Testis (tissue), 3 donors: ENCODE results near the gene TECRL. TPM values are rescaled to one million over a fixed set of nuclear protein-coding genes. Genes with fewer than 3 reads are reported as not detected.

ENCODE experiments used
- DNase-seq: peaks from one replicate; pipeline ENCODE4 v3.0.0-alpha.2; 2019
- H3K27ac ChIP-seq, 2 donors: fragments of 200-600 bp; sonication (generic); one replicate each; pipeline ENCODE4 v1.5.1; 2019
- H3K27me3 ChIP-seq: fragments of 200-600 bp; sonication (generic); one replicate; pipeline ENCODE4 v1.5.1; 2019
- H3K36me3 ChIP-seq: fragments of 200-600 bp; sonication (generic); one replicate; pipeline ENCODE4 v1.5.1; 2017; ENCODE audit warnings: low read depth; ENCODE audit errors: missing control alignments
- H3K4me1 ChIP-seq: fragments of 200-600 bp; sonication (generic); one replicate; pipeline ENCODE4 v1.5.1; 2019
- H3K4me3 ChIP-seq, 2 donors: fragments of 200-600 bp; sonication (generic); one replicate each; pipeline ENCODE4 v1.5.1; 2017 to 2019
- H3K9me3 ChIP-seq: fragments of 200-600 bp; sonication (generic); one replicate; pipeline ENCODE4 v1.5.1; 2017
- CTCF ChIP-seq, 3 experiments: fragments of 450-650 bp in 2 of 3; fragments of 200-600 bp in 1 of 3; sonication (generic) in 1 of 3; IDR thresholded peaks; one replicate each; pipeline ENCODE4 v1.5.1; 2016 to 2019; ENCODE audit warnings: antibody characterized with exemption in 3 of 3, mild to moderate bottlenecking in 2 of 3, moderate library complexity in 1 of 3
- POLR2A ChIP-seq: fragments of 450-650 bp; IDR thresholded peaks from one replicate; pipeline ENCODE4 v1.6.1; 2017; ENCODE audit warnings: antibody characterized with exemption, mild to moderate bottlenecking, moderate library complexity
- WGBS, 2 donors: methylation state at CpG; one replicate each; pipeline ENCODE4 v1.1.5; 2018; 5-methylcytosine and 5-hydroxymethylcytosine counted together
- intact Hi-C: fragments of 100-400 bp; cut with DNase I; formaldehyde crosslinking; loops from one replicate; pipeline ENCODE4 v1.15.1; 2023; ENCODE audit warnings: low total_unique reads
- polyA plus RNA-seq: library from polyadenylated mRNA; stranded (reverse); fragments of 350-450 nt; fragmentation: Illumina TruSeq; extraction: RNeasy Lipid Tissue Mini Kit (QIAGEN cat#74804); gene quantifications from one replicate; pipeline ENCODE4 v1.2.3, GENCODE V29; 2014; ENCODE audit warnings: low read depth, low replicate concordance; ENCODE audit not compliant: insufficient read depth
- small RNA-seq, 2 donors: library from RNA; depleted of rRNA; stranded (forward); fragments of <200 nt; gene quantifications; one replicate each; pipeline ENCODE3, GENCODE V24; 2016
- total RNA-seq, 2 donors: library from RNA; depleted of rRNA; stranded (reverse); fragments of >200 nt; gene quantifications; one replicate each; pipeline ENCODE4 v1.2.3, GENCODE V29; 2016

TECRL gene
- total and polyA plus RNA-seq, 3 donors from 2014 or later, result 0.37 to 0.62 TPM; not detected in 1

DNA sequence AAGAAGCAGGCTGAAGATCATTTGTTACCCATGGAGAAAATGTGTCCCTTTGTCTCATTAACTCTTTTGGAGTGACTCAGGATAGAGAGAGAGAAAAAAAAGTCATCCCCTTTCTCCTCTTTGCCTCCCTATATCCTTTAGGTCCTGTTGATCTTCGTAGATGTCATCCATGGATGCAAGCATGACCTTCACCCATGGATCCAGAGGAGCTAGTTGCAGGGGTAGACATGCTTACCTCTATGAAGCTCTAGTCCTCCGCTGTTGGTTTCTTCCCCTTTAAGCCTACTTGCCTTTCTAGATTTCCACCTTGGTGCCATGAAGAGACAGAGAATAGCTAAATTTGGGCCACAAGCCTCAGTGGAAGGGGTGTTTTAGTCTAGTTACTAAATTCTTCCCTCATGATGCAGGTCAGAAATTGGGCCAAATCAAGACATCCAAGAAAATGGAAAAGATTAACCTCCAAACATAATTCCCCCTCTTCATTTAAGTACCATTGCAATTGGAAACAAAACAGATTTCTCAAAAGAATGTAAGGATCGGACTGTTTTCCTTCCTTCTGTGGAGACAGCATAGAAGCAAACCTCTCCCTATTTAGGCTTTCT is 178.4 kb downstream of the TECRL start:
- no peak overlapping the region for H3K27ac ChIP-seq
- H3K27me3 ChIP-seq, result no peaks in the 10 kb centered on the region
- TF ChIP-seq POLR2A (no peak), CTCF (IDR thresholded peaks at IDR 0.05) (no peak)
- peak; percentile 15 for DNase-seq
- no peak overlapping the region for H3K4me3 ChIP-seq
- WGBS, 2 donors, result 69 to 71% methylated on average over 3 of the region's 3 CpGs
- no peaks in the 10 kb centered on the region for H3K4me1 ChIP-seq
- no peaks in the 10 kb centered on the region for H3K9me3 ChIP-seq
- no peaks in the 10 kb centered on the region for H3K36me3 ChIP-seq
- intact Hi-C loops, result no loop called here

Small RNAs within 50 kb of the gene (small RNA-seq; reads per million reads assigned to genes)
- 0 reads per million in 2 donors for gene RNU6-191P
